Middle frontal gyrus (tissue), 1 donor: ENCODE measurements around the gene MBD1.
A peak's percentile ranks its signal among the peaks of the same experiment; 100 is the strongest.
"Not testable (repeated sequence)": the region's sequence is repeated elsewhere in the genome, so short reads cannot be mapped to it uniquely, and the experiment has no call there.

ENCODE experiments used
- DNase-seq: peaks from one replicate; pipeline ENCODE4 v3.0.0-alpha.2; 2015; ENCODE audit warnings: low spot score; ENCODE audit errors: extremely low spot score

MBD1 gene, protein sequence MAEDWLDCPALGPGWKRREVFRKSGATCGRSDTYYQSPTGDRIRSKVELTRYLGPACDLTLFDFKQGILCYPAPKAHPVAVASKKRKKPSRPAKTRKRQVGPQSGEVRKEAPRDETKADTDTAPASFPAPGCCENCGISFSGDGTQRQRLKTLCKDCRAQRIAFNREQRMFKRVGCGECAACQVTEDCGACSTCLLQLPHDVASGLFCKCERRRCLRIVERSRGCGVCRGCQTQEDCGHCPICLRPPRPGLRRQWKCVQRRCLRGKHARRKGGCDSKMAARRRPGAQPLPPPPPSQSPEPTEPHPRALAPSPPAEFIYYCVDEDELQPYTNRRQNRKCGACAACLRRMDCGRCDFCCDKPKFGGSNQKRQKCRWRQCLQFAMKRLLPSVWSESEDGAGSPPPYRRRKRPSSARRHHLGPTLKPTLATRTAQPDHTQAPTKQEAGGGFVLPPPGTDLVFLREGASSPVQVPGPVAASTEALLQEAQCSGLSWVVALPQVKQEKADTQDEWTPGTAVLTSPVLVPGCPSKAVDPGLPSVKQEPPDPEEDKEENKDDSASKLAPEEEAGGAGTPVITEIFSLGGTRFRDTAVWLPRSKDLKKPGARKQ

DNA sequence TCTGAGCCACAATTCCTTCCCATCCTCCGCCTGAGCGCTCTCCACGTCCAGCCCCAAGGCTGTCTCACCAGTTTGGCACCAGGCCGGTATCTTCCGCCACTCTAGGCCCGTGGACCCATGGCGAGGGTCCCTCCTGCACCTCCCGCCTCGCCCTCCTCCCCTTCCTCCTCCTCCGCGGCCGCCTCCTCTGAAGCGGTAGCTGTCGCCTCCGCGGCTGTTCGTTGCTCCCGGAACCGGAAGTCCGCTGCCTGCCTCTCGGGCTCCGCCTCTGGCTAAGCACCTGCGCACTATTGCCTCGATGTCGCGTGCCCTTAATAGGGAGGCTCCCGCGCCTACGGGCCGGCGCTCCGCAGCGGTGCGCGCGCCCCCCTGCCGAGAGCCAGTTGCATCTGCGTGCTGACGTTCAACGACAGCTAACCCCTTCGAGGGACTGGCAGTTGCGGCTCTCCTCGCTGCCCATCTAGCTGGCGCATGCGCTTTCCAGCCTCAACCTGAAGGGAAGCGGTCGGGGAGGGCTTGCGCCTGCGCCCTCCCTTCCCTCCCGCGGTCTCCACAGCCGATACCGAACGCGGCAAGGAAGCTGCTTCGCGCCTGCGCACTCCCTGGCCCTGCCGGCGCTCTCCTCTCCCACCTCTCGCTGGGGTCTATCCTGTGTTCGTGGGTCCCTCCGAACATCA, at the start of gene MBD1:
Gene MBD1, minus strand, starts transcription at position 229 of the 677 bp plus-strand sequence. CDS start 1,531 bp downstream, outside the sequence.
- DNase-seq: peak; percentile 98

DNA sequence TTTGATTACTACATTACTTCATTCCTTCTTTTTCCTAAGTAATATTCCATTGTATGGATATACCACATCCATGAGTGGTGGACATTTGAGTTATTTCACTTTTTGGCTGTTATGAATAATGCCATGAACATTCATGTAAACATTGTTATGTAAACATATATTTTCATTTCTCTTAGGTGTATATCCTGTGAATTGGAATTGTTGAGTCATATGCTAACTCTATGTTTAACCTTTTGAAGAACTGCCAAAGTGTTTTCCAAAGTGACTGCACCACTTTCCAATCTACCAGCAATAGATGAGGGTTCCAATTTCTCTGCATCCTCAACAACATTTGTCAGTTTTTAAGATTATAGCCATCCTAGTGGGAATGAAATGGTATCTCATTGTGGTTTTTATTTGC, 48.9 kb upstream of the MBD1 start:
- DNase-seq: no peak

DNA sequence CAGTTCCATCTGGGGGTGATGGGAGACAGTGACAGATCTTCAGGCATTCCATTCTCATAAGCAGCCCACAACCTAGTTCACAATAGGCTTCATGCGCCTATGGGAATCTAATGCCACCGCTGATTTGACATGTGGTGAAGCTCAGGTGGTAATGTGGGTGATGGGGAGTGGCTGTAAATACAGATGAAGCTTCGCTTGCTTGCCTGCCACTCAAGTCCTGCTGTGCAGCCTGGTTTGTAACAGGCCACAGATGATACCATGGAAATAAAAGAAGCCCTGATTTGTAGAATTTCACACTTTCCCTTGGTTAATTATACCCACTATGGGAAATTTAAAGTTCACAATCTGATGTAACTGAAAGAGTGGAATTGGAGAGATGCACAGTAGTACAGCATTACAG, 46.7 kb upstream of the MBD1 start:
- no peak for DNase-seq

DNA sequence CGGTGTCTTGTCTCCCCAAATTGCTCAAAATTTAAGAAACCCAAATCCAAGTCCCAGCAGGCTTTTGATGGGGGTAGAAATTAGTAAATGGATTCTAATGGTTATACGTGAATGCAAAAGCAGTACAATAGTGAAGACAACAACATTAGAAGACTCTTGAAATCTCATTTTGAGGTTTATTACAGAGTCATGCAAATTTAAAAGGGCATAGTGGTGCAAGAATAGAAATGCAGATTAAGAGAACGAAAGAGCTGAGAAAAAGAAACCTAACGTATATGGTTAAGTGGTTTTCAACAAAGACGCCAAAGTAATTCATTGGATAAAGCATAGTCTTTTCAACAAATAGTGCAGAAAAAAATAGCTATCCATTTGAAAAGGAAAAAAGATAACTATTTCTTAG, 39.4 kb upstream of the MBD1 start:
- no peak for DNase-seq

DNA sequence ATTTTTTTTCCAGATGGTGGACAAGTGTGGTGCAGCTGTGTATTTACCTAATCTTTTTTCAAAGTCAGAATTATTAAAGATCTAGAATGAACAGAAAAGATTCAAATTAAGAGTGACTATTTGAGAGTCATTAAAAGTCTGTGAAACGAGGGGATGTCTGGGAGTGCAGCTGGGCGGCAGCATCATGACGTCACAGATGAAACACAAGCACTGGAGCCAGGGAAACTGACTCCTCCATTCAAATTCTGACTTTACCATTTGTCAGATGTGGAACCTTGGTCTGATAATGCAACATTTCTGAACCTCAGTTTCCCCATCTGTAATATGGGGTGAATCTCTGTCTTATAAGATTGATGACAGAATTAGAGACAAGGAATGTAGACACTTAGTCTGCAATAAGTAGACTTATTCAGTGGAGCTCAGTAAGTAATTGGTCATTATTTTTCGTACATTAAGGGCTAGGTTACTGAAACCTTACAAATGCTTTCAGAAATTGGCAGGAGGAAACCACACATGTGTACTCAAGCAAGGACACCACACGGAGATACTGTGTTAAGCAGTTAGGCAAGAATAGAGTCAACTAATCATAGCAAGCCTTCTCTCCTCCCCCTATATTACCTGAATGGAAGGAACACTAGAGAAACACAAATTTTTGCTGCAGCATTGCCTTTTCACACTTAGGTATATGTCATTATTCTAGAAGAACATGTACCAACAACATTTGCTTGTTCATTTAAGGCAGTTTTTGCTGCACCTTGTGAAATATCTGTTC, 34.0 kb upstream of the MBD1 start:
- DNase-seq: no peak

DNA sequence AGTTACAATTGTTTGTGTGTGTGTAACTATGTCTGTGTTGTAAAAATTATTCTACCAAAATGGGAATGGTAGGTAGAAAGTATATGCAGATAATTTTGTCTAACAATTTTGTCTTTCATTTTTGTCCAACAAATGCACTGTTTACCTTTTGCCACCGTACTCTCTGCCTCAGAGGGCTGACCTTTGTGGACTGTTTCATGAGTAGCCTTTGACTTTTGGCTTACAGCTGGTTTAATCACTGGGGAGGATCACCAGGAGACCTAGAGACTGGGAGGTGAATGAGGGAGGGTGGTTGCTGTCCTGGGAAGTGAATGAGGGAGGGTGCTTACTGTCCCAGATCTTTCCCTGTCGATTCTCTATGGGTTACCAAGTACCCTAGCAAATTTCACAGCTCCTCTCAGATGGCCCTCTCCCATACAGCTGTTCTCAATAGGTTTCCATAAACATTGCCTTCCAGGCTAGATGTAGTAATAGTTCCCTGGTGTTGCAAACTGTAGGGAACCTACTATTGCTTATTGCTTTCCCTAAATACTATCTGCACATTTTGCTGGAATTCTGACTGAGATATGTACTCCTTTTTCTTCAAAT, 32.6 kb upstream of the MBD1 start:
- DNase-seq: no peak

DNA sequence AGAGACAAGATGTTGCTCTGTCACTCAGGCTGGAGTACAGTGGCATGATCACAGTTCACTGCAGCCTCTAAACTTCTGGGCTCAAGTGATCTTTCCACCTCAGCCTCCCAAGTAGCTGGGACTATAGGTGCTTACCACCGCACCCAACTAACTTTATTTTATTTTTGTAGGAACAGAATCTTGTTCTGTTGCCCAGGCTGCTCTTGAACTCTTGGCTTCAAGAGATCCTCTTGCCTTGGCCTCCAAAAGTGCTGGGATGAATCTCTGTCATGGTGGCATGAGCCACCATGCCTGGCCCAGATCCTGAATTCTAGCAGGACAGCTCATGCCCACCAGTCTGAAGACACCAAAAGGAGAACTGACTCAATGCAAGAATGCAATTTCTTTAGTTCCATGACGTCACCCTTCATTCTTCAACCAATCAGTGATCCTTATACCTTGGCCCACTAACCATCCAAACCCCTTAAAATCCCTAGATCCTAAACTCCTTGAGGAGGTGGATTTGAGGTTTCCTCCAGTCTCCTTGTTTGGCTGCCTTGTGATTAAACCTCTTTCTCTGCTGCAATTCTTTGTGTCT, 31.8 kb upstream of the MBD1 start:
- no peak for DNase-seq

DNA sequence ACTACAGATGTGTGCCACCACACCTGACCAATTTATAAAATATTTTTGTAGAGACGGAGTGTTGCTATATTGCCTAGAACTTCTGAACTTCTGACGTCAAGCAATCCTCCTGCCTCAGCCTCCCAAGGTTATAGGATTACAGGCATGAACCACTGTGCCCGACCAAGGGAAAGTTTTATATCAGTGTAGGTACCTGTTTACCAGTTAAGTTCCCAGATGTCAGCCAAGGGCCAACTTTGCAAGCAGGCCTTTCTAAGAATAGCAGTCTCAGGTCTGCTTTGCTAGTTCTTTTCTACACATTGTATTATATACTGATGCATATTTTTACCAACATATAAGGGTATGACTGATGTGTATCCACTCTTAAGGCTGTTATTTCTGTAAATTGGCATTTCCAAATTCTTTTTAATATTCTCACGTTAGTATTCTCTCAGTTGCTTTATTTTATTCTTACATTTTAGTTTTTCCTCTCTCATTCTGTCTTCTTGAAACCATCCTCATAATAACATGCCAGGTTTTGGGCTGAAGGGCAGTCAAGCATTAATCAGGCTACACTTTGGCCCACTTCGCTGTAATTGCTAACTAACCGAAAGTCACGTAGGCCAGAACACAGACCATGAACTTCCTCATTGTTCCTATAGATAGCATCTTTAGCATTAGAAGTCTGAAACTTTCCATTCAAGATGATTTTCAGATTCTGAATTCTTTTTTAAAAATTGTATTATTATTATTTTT, 31.1 kb upstream of the MBD1 start:
- no peak for DNase-seq

DNA sequence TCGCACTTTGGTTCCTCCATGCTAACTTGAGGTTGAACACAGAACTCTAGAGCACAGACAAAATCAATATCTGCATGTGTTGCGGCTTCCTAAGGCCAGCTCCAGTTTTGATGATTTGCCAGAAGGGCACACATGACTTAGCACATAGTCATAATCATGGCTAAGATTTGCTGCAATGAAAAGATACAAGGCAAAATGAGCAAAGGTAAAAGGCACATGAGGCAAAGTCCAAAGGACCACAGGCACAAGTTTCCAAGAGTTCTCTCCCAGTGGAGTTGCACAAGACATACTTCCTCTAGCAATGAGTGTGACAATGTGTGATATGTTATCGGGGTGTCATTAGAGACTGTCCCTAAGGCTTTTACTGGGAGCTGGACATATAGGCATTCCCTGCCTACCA, 30.3 kb upstream of the MBD1 start:
- no peak for DNase-seq

DNA sequence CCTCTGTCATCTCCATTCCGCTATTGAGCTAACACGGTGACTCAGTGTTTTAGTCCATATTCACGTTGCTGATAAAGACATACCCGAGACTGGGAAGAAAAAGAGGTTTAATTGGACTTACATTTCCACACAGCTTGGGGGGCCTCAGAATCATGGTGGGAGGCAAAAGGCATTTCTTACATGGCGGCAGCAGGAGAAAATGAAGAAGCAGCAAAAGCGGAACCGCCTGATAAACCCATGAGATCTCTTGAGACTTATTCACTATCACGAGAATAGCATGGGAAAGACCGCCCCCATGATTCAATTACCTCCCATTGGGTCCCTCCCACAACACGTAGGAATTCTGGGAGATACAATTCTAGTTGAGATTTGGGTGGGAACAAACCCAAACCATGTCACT, 28.8 kb upstream of the MBD1 start:
- no peak for DNase-seq

DNA sequence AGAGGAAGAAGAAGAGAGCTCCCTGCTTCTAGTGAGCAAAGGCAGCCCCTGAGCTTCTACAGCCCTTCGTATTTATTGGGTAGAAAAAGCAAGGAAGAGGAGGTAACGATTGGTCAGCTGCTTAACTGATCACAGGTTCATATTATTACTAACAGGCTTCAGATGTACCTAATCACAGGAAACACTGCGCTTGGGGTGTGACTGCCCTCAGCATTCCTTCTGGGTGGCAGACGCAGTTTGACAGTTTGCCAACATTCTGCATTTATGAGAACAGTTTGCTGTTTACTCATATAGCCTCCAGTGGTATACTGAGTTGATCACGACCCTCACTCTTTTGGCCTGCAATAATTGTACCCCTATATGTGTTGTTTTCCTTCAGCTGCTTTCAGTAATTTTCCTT, 27.5 kb upstream of the MBD1 start:
- not testable (repeated sequence) for DNase-seq

DNA sequence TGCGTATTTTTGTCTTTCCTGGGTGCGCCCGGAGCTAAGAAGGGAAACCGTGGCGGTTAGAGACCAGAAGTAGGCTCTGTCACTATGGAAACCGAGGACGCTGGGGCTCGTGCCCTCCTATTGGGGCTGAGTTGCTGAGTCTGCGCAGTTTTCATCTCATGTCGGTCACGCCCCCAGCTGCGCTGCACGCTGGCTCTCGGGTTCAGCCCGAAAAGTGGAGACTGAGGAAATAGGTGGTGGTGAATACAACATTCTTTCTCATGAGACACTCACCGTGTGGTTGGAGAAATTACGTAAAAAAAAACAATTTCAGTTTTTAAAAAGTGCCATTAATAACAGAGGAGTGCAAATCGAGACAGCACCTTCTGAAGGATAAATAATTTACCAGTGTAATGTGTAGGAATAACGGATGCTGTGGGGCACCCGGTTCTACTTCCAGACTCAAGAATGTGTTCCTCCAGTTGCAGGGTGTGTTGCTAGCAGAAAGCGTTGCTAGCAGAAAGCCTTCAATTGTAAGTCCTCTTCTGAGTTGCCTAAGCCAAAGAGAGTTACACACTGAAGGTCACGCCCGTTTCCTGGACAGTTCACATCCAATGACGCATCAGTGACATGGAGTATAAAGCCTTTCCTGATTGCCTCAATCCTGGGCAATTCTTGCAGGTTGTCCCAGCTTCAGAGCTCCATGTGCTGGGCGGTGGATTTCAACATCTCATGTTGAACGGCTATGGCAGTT, 26.6 kb upstream of the MBD1 start:
- DNase-seq: peak; percentile 89

DNA sequence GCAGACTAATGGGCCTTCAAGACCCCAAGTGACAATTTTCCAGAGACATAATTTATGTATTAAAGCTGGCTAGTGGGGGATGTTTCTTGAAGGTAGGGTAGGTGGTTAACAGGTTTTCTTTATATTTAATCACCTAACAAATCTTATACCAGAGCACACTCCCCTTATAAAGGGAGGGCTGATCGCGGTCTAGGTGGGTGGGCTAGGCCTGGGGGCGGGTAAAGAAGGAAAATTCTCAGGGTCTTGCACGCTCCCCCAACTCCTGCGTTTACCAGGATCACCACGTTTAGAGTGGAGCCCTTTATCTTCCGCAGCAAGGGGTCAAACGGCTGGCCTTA, 26.0 kb upstream of the MBD1 start:
- no peak for DNase-seq

DNA sequence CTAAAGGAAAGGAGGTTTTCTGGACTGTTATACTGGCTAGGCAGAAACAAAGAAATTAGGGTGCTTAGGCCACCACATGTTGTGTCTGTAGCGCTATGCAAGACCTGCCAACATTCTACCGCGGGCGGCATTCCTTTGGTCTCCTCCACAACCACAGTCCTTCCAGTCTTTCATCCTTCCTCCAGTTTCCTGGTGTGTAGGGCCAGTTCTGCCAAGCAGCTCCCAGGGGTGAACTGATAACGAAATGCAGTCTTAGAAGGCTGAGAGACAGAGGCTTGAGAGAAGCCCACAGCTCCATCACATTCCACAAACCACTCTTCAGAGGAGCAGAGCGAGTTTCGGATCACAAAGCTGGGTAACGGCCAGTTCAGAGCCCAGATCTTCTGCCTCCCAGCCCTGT, 25.6 kb upstream of the MBD1 start:
- no peak for DNase-seq

DNA sequence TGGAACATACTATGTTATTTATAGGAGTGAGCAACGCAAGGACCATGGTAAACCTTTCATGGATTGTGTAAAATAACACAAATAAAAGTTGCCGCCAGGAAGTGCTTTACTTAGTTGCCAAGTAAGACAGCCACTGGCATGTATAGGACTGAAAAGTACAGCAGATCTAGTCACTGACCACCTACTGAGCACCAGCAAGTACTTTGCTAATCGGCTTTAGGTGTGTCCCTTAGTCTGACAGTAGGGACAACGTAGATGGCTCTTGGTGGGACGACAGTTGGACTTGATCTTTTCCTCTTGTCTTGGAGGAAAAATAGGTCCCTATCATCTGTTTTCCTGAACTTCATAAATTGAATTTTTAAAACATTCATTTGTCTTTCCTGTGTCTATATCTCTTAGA, 19.8 kb upstream of the MBD1 start:
- DNase-seq: no peak

DNA sequence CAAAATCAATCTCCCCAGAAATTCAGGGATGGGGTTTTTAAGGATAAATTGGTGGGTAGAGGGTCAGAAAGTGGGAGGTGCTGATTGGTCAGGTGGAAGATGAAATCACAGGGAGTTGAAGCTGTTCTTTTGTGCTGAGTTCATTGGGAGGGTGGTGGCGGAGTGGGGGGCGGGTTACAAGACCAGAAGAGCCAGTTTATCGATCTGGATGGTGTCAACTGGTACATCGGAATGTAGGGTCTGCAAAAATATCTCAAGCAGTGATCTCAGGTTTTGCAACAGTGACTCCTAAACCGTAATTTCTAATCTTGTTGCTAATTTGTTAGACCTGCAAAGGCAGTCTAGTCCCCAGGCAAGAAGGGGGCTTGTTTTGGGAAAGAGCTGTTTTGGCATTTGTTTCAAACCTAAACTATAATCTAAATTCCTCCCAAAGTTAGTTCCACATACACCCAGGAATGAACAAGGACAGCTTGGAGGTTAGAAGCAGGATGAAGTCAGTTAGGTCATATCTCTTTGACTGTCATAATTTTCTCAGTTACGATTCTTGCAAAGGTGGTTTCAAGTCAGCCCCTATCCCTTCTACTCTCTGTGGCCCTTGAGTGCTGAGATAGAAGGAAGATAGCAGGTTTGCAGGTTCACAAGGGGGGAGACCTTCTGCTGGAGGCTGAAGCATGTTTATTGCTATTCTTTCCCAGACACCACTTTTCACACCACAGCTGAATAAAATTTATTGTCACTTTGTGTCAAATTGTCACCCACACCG, 18.5 kb upstream of the MBD1 start:
- no peak for DNase-seq

DNA sequence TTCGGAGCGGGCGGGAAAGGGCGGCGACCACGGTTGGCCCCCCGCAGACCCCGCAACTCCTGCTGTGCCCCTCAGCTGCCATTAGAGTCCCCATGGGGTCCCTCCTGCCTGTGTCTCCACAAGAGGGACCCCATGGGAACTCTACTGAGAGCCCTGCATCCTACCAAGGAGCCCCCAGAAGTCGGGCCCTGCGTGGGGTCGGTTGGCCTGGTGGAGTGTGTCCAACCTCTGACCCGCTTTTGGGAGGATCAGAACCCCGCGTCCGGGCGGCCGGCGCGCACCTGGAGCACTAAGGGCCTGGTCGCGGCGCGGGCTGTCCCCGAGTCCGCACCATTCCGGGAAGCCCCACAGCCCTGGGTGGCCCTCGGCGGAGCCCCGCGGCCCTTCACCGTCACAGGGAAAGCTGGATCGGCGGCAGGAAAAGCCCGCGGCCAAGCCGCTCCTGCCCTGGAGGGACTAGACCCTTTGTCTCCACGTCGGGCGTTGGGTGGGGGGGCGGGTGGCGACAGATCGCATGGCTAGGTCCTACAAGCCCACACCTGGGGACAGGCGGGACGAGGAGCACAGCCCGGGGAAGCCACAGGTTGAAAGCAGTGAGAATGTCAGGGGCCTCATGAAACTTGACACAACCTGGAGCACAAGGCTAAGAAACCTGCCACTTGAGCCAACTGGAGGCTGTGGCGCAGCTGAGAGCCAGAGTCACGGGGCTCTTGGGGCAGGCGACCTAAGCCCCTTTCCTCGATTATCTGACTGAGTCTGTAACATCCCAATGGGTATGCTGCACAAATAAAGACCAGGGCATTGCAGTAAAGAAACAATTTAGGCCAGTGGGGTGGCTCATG, 17.3 kb upstream of the MBD1 start:
- DNase-seq: no peak
